PFSK-1 (cell line): Measurements from ENCODE around the gene PACS2. TPM values are rescaled to one million over a fixed set of nuclear protein-coding genes. Genes with fewer than 3 reads are reported as not detected.

Source experiments
- FOXP2 ChIP-seq: optimal IDR thresholded peaks from 2 replicates; pipeline ENCODE3; 2011; ENCODE audit warnings: borderline replicate concordance, control low read depth, inconsistent platforms; ENCODE audit not compliant: insufficient read depth; ENCODE audit errors: extremely low read length, extremely low read depth
- POLR2AphosphoS5 ChIP-seq: IDR thresholded peaks from 2 replicates; pipeline ENCODE4 v1.6.1; 2012; ENCODE audit warnings: low read depth, mild to moderate bottlenecking, control low read depth, low read length, moderate library complexity
- REST ChIP-seq, 2 experiments: IDR thresholded peaks; 2 replicates each; pipeline versions ENCODE4 v1.6.1 to v1.8.0; 2011 to 2012; ENCODE audit warnings: low read depth in 2 of 2, low read length in 2 of 2, control low read depth in 1 of 2, inconsistent platforms in 1 of 2, mild to moderate bottlenecking in 1 of 2, moderate library complexity in 1 of 2; ENCODE audit not compliant: insufficient read depth in 1 of 2
- SIN3A ChIP-seq: IDR thresholded peaks from 2 replicates; pipeline ENCODE4 v1.6.1; 2012; ENCODE audit warnings: mild to moderate bottlenecking, low read length, moderate library complexity, borderline replicate concordance; ENCODE audit not compliant: insufficient read depth
- TAF1 ChIP-seq: IDR thresholded peaks from 2 replicates; pipeline ENCODE4 v1.6.1; 2012; ENCODE audit warnings: low read length, control low read depth, borderline replicate concordance; ENCODE audit not compliant: insufficient read depth
- polyA plus RNA-seq: library from polyadenylated mRNA; unstranded; fragments of >200 nt; gene quantifications from one replicate; pipeline ENCODE4 v1.2.1, GENCODE V29; 2012; ENCODE audit warnings: low read depth, missing spikeins; ENCODE audit not compliant: insufficient read length

Gene PACS2
- 48.0 TPM for polyA plus RNA-seq

GRCh38 chr14:105314287-105315200 lies at the start of gene PACS2:
TSS of gene PACS2 (plus strand) at chr14:105314748. CDS start at chr14:105314919, 171 bp downstream.
- no peak for TF ChIP-seq SIN3A
- no peak for TF ChIP-seq POLR2AphosphoS5
- TF ChIP-seq FOXP2 = no peak
- TF ChIP-seq REST (IDR thresholded peaks at IDR 0.05; ENCODE audit: insufficient read depth in 1 of 2, low read depth in 2 of 2, low read length in 2 of 2) = no peak
- no peak for TF ChIP-seq TAF1

DNA sequence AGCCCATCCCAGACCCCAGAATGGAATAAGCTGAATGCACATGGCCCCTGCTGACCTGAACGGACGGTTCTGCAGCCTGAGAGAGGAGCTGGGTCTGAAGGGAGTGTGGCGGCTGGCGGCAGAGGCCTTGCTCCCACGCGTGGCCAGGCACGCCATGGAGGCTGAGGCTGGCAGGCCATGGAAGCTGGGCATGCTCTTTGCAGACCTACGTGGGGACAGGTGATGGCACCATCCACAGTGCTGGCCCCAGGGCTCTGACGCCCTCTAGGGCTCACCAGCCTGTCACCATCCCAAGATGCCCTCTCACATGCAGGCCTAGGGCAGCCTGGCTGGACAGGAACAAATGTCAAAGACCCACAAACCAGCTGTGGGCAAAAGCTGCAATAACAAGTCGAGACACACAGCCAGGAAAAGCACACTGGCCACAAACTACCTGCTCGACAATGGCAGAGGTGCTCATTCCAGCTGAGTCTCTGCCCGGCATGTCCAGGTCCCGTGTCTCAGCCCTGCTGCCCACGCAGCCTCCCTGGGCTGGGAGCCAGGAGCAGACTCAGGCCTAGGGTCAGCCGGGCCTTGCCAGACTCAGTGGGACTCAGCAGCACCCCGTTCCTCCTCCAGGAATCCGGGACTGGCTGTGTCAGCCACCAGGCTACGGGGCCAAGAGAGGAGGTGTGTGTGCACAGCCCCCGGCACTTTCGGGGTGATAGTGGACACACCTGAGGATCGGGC lies 46.6 kb upstream of the PACS2 start:
- TF ChIP-seq SIN3A = no peak

DNA sequence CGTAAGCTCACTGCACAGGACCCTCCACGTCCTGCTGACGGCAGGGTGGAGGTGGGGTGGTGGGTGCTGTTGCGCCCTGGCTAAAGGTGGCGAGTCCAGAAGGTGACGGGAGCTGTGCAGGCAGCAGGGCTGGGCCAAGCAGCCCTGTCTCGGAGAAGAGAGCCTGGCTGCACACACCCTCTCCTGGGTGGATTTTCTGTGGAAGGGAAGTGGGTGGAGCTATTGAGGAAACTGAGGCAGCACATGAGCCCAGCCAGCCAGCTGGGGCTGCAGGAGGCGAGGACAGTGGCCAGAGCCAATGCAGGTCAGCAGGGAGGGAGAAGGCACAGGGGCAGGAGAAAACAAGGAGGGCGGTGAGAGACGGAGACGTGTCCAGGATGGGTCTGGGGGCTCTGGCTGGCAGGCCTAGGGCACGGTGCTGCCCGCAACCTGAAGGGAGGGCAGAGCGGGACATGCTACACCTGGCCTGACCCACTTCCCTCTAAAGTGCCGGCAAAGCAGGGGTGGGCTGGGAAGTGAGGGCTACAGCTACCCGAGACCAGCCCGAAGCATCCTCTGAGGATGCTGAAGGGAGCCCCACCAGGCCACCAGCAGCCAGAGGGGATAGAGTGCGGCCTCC lies 45.7 kb upstream of the PACS2 start:
- TF ChIP-seq SIN3A = no peak
- no peak for TF ChIP-seq TAF1
- TF ChIP-seq REST (IDR thresholded peaks at IDR 0.05; ENCODE audit: insufficient read depth in 1 of 2, low read depth in 2 of 2, low read length in 2 of 2) = no peak
- no peak for TF ChIP-seq POLR2AphosphoS5
- TF ChIP-seq FOXP2 = no peak

- TF ChIP-seq FOXP2 = no peak
- no peak for TF ChIP-seq POLR2AphosphoS5
- TF ChIP-seq TAF1 = no peak
- no peak for TF ChIP-seq REST (IDR thresholded peaks at IDR 0.05; ENCODE audit: insufficient read depth in 1 of 2, low read depth in 2 of 2, low read length in 2 of 2)
- no peak for TF ChIP-seq SIN3A
These were observed 45.1 kb upstream of the PACS2 start for GRCh38 chr14:105269405-105269804.

DNA sequence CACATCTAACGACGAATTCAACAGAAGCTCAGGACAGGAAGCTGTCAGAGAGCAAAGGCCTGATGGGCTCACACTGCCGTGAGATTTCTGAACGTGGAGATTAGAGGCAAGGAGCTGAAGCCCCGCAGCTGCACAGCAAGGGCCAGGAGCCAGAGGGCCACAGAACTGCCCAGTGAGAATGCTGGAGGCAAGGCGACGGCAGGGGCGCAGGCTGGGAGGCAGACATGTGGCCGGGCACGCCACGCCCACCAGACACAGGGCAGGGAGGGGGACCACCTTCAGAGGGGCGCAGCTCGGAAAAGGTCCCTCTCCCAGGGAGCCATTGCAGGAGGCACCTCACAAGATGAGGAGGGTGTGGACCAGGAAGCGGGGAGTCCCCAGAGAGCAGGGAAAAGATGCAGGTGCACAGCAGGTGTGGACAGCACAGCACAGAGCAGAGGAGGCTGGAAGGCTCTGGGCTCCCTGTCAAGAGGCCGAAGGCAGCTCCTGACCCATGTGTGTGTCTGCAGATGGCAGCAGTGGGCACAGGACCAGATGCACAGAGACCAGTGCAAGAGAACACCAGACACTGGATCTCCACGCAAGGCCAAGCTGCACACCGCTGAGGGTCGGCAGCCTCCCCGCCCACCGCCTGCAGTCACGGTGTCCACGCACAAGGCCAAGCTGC lies 43.2 kb upstream of the PACS2 start:
- no peak for TF ChIP-seq SIN3A
- no peak for TF ChIP-seq FOXP2
- no peak for TF ChIP-seq REST (IDR thresholded peaks at IDR 0.05; ENCODE audit: insufficient read depth in 1 of 2, low read depth in 2 of 2, low read length in 2 of 2)
- TF ChIP-seq POLR2AphosphoS5 = no peak
- no peak for TF ChIP-seq TAF1
